Measurements from ENCODE around the gene RAE1. TPM values are rescaled to one million over a fixed set of nuclear protein-coding genes. Genes with fewer than 3 reads are reported as not detected.
A peak's percentile ranks its signal among the peaks of the same experiment; 100 is the strongest.

Gene RAE1
- total RNA-seq, 1 experiment from 2014 or later, result 53.1 TPM

DNA sequence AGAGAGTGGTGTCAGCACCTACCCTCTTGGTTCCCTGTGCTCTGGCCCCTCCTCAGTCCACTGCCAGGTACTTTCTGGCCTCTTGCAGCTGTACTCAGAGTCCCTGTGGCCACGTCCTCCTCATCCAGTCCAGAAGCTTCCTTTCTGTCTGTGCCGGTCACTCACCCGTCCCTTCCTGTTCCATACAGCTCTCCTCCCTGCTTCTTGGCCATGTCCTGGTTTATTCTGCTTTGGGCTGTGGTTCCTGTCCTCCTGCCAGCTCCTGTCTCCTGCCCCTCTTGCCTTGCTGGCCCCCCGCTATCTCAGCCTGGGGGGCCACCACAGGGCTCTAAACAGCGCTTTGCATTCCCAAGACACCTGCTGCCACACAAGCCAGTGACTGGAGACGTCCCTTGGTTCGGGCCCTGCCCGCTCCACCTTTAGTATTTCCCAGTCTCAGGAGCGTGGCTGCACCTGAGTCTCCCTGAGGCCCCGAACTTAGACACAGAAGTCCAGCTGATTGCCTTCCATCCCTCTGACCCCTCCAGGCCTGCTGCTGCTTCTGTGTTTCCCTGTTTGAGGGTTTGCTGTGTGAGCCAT lies 24.7 kb downstream of the RAE1 start:
- Histone ChIP-seq H2BK20ac (ENCODE audit: low read depth, low read length, poor library complexity, severe bottlenecking) (no peak overlapping the region), H3K4me1 (ENCODE audit: insufficient read depth, low read length) (no peaks in the 10 kb centered on the region), H3K23me2 (ENCODE audit: insufficient read length, low read depth, low read length, poor library complexity, severe bottlenecking) (no peaks in the 10 kb centered on the region), H2AFZ (ENCODE audit: low read length) (no peak overlapping the region), H2AK5ac (ENCODE audit: insufficient read length, low read length) (no peak overlapping the region), H2BK15ac (ENCODE audit: low read depth, low read length) (no peak overlapping the region), H3K9me3 (ENCODE audit: control insufficient read depth, low read depth, low read length) (no peaks in the 10 kb centered on the region), H3K4me2 (ENCODE audit: insufficient read depth, insufficient read length, low read length) (no peak overlapping the region), H3K56ac (ENCODE audit: insufficient read length, low read depth, low read length) (no peak overlapping the region), H4K5ac (ENCODE audit: insufficient read length, low read depth, low read length) (no peak overlapping the region), H4K20me1 (ENCODE audit: control insufficient read depth, insufficient read depth, insufficient read length) (no peaks in the 10 kb centered on the region), H2BK120ac (ENCODE audit: low read depth, low read length, poor library complexity, severe bottlenecking) (no peak overlapping the region), H3T11ph (ENCODE audit: low read length) (no peak overlapping the region), H3K79me2 (ENCODE audit: insufficient read depth, low read length) (no peaks in the 10 kb centered on the region), H4K8ac (replicated peaks; ENCODE audit: insufficient read length, low read depth, low read length) (no peak overlapping the region), H2BK12ac (ENCODE audit: insufficient read length, low read depth, low read length) (no peak overlapping the region), H3K14ac (ENCODE audit: insufficient read depth, low read length) (no peak overlapping the region), H4K91ac (ENCODE audit: insufficient read length, low read depth, low read length) (no peak overlapping the region), H3K27me3 (ENCODE audit: insufficient read depth, low read length) (no peaks in the 10 kb centered on the region), H3K27ac (ENCODE audit: insufficient read length, low read depth, low read length) (no peak overlapping the region), H3K79me1 (ENCODE audit: insufficient read depth, low read depth, low read length, poor library complexity, severe bottlenecking) (no peaks in the 10 kb centered on the region), H3K9ac (ENCODE audit: extremely low read depth, insufficient read length, low read length) (no peak overlapping the region), H3K18ac (ENCODE audit: insufficient read length, low read depth, low read length) (no peak overlapping the region), H2BK5ac (ENCODE audit: insufficient read length, low read length) (no peak overlapping the region), H3K23ac (ENCODE audit: insufficient read length, low read depth, low read length) (no peak overlapping the region), H3K4ac (ENCODE audit: low read depth, low read length) (no peak overlapping the region)
- Mint-ChIP-seq H3K36me3 (ENCODE audit: insufficient read depth in 1 of 3, low read depth in 3 of 3) (peaks cover 50 to 89% (median 83%) of the 10 kb centered on the region in 3 experiments), H3K9me3 (no peaks in the 10 kb centered on the region), H3K4me3 (no peak overlapping the region), H3K4me1 (peaks cover 9 to 10% of the 10 kb centered on the region in 2 experiments), H3K27me3 (ENCODE audit: low read depth) (no peaks in the 10 kb centered on the region), H3K27ac (peak overlapping the region in 2 of 3 experiments; percentile 42 to 85; a peak in 4 of 7 replicates)
- no CpG with 5 or more reads among the region's 10 CpGs for WGBS (ENCODE audit: extremely low coverage, insufficient read length, low lambda C conversion rate)
- DNase-seq, result no peak
- TF ChIP-seq, protein P1, sequence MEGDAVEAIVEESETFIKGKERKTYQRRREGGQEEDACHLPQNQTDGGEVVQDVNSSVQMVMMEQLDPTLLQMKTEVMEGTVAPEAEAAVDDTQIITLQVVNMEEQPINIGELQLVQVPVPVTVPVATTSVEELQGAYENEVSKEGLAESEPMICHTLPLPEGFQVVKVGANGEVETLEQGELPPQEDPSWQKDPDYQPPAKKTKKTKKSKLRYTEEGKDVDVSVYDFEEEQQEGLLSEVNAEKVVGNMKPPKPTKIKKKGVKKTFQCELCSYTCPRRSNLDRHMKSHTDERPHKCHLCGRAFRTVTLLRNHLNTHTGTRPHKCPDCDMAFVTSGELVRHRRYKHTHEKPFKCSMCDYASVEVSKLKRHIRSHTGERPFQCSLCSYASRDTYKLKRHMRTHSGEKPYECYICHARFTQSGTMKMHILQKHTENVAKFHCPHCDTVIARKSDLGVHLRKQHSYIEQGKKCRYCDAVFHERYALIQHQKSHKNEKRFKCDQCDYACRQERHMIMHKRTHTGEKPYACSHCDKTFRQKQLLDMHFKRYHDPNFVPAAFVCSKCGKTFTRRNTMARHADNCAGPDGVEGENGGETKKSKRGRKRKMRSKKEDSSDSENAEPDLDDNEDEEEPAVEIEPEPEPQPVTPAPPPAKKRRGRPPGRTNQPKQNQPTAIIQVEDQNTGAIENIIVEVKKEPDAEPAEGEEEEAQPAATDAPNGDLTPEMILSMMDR (conservative IDR thresholded peaks at IDR 0.05), result no peak
